ENCODE results near the gene SERINC5.
A peak's percentile ranks its signal among the peaks of the same experiment; 100 is the strongest.
"Not testable (repeated sequence)": the region's sequence is repeated elsewhere in the genome, so short reads cannot be mapped to it uniquely, and the experiment has no call there.

Gene SERINC5

DNA sequence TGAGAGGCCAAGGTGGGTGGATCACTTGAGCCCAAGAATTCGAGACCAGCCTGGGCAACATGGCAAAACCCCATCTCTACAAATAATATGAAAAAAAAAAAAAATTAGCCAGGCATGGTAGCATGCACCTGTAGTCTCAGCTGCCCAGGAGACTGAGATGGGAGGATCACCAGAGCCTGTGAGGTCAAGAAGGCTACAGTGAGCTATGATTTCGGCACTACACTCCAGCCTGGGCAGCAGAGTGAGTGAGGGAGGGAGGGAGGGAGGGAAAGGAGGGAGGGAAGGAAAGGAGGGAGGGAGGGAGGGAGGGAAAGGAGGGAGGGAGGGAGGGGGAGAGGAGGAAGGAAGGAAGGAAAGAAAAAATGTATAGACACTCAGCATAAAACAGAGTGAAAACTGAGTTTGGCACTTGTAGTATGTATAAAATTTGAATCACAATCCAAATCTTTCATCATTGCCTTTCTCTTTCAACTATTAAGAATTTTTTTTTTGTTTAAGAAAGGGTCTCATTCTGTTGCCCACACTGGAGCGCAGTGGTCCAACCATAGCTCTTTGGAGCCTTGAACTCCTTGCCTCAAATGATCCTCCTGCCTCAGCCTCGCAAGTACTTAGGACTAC, 27.8 kb downstream of the SERINC5 start:
- DNase-seq (ENCODE audit: low read depth), result no peak

DNA sequence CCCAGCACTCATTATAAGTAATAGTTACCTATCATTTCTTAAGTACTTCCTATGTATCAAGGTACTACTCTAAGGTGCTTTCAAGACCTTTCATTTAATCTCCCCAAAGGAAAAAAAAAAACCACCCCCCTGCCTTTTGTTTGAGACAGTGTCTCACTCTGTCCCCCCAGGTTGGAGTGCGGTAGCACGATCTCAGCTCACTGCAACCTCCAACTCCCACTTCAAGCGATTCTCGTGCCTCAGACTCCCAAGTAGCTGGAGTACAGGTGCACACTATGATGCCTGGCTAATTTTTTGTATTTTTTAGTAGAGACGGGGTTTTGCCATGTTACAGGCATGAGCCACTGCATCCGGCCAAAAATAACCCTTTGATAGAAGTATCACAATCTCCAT, 29.9 kb downstream of the SERINC5 start:
- DNase-seq (ENCODE audit: low read depth), result no peak

DNA sequence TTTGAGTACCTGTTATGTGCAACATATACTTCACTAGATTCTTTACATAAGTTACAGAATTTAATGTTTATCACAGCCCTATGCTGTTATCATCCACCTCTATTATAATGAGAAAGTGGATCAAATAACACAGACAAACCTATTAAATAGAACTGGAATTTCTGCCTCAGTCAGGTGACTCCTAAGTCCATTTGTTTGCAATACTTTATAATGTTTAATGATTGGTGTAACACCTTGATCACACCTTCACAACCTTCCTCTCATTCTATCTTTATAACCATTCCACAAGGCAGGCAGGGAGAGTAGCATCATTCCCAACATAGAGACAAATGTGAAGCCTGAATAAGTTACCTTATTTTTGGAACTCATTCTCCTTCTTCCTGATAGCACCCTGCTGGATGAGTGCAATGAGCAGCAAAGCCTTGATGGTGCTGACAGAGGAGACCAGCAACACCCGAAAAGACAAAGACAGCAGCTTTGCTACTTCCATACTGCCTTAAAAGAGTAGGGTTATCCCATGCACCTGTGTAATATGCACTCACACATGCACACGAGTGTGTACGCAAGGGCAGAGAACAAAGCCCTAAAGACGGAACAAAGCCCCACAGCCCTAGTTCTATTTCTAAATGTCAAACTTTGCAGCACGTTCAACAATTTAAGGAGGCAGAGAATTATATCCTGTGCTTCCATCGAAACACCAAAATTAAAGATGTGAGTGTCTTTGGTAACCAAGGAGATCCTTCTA, 30.5 kb downstream of the SERINC5 start:
- DNase-seq (ENCODE audit: low read depth), result no peak

DNA sequence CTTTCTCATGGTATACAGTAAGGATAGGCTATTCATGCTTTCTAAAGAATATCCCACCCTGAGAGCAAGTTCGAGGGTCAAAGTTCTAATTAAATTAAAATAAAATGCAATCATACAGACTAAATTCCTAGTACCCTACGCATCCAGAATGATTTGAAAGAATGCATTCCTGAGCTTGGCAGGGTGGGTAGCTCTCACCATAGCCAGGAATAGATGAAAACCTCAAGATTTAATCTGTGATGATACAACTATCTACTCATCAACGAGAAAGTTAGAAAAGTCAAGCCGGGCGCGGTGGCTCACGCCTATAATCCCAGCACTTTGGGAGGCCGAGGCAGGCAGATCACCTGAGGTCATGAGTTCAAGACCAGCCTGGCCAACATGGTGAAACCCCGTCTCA, 32.3 kb downstream of the SERINC5 start:
- DNase-seq (ENCODE audit: low read depth), result peak; percentile 56

DNA sequence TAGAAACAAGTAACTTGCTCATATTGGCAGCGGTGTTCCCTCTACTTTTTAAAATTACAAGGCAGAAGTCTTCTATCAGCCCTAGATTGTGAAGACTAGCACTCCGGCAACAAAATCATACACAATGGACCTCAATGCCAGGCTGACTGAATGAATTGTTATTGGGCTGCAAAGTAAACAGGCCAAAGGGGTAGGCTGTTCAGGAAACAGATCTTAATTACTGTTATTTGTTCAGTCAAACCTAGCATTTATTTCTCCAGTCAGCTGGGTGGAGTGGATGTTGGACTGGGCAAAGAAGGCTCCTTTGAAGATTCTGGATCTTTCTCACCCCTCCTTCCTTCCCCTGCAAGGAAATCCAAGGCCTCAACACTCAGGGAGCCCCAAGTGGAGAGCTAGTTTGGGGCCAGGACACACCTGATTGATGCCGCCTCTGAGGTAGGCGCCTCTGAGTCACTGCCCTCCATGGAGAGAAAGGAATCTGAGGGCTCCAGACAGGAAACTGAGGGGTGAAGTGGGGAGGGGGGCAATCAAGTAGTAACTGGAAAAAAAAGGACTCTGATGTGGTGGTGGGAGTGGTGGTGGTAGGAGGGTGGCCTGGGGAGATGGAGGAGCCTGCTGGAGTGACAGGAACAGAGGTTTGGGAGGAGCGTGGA, 35.5 kb downstream of the SERINC5 start:
- DNase-seq (ENCODE audit: low read depth), result no peak

DNA sequence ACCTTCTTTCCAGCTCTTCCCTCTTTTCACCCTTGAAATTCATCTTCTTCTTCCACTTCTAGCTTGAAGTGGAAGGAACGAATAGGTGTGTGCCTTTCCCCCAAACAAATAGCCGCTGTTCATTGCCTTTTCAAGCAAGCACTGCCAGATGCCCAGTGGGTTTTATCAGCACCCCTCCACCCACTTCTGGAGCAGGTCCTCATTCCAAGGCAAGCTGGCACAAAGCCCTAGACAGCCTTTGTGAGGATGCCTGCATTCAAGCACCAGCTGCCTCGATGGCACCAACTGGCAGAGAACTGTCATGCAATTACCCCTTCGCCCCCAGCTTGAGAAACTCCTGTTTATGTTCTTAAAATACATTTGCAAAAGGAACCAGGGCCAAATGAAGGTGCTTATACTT, 36.5 kb downstream of the SERINC5 start:
- no peak for DNase-seq (ENCODE audit: low read depth)

DNA sequence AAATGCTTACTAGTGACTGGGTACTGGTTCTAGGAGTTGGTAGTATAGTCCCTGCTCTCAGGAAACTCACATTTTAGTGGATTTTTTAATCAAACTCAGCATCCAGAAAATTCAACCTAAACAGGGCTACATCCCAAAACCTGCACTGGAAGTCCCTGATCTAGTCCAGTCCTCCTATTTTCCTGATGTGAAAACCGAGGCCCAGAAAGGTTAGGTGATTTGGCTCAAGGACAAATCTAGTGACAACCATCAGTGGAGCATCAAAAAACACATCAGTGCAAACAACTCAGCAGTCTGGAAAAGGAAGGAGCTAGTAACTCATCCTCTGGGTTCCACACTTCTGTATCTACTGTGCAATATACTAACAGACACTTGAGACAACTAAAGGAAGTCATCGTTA, 38.2 kb downstream of the SERINC5 start:
- DNase-seq (ENCODE audit: low read depth), result no peak

DNA sequence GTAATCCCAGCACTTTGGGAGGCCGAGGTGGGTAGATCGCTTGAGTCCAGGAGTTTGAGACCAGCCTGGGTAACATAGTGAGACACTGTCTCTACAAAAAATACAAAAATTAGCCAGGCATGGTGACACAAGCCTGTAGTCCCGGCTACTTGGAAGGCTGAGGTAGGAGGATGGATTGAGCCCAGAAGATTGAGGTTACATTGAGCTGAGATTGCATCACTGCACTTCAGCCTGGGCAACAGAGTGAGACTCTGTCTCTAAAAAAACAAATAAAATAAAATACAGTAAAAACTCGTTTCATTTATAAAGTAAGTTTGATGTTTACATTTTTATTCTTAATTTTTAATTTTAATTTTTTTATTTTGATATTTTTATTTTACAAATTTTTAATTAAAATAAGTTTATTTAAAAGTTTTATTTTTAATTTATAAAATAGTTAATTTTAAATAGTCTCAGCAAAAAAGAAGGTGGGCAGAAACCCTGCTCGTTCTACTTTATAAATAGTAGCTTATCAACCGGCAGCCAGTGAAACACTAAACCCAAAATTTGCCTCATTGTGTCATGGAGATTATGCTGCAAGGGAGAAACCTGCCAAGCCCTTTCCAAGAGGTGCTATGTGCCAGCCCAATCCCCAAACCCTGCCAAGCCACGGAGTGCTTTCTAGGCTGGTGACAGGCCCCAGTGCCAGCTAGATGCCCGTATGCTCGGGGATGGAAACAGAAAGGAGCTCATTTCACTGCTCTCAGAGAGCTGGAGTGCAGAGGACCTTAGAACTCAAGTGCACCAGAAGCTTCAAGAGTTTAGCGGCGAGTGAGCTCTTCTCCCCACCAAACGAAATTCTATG, 38.9 kb downstream of the SERINC5 start:
- DNase-seq (ENCODE audit: low read depth), result no peak

DNA sequence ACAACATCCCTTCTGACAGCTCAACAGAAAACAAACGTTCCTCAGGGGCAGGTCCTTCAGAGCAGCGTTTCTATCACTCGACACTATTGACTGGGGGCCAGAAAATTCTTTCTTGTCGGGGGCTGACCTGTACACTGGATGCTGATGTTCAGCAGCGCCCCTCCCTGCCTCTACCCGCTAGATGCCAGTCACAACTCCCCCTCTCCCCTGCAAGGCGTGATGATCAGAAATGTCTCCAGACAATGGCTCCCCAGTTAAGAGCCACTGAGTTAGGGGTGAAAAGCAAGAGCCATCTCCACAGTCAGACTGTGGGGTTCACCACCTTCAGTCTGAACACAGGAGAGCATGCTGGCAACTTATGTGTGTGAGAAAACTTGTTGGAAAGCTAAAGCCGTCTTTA, 39.8 kb downstream of the SERINC5 start:
- no peak for DNase-seq (ENCODE audit: low read depth)

DNA sequence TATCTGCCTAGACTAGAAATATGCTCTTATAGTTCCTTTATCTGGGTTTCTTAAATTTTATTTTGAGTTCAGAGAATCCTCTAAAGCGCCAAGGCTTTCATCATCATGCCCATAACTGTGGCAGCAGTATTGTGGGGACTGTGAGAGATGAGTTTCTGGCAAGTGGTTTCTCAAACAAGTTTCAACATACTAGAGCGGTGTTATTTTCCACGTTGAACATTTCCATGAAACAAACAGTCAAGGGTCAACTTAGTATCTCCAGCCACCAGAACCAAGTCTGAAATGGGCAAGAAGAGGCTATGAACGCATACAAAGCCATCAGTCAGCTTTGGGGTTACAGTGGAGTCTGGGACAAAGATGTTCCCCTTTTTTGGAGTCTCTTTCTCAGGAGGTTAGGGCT, 40.3 kb downstream of the SERINC5 start:
- DNase-seq (ENCODE audit: low read depth), result no peak

DNA sequence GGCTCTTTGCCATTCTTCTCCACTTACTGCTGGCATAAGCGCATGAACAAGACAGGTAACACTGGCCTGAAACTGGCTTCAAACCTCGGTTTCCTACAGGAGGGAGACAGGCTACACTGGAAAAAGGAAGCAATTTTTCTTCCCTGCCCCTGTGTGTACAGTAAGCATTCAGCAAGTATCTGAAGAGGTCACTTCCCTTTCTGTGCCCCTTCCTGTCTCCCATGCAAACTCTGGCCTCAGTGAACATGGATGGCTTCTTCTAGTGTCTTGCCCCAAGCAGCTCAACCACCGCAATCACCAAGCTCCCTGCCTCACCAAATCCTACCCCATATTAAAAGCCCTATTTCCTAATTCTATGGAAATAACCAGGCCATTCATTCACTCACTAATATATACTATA, 42.4 kb downstream of the SERINC5 start:
- no peak for DNase-seq (ENCODE audit: low read depth)

DNA sequence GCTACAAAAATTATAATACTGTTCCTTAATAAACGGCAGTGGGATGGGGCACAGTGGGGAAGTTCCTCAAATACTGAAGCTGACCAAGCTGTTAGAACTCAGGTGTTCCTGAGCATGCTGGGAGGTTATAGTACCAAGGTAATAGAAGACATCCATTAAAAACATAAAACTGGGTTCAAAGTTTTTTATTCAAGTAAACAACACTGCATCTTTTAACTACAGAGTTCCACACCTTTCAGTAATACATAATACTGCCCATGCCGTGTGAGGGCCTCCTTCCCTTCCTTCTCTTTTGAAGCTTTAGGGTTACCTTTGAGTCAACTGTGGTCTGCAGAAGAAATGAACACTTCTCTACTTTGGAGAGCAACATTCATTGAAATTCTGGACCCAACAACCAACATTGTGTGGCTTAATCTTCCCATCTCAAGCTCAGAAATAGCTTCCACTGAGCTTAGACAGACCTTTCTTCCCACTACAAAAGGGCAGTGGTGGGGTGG, 43.6 kb downstream of the SERINC5 start:
- DNase-seq (ENCODE audit: low read depth), result no peak

DNA sequence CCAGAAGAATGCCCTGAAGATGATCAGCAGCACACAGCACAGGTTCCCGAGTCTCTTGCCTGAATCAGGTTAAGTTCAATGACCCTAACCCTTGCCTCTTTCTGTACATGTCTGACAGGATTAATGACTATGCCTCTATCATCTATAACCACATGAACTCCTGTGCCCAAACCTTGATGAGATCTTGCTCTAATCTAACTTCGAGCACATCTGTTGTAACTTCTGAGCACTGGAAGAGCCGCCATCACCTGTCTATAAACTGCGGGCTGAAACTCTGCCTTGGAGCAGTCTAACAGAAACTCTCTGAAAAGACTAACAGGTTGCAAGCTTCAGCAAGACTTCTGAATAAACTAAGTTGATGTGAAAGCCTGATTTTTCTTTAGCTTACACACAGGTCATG, 44.5 kb downstream of the SERINC5 start:
- DNase-seq (ENCODE audit: low read depth), result no peak

DNA sequence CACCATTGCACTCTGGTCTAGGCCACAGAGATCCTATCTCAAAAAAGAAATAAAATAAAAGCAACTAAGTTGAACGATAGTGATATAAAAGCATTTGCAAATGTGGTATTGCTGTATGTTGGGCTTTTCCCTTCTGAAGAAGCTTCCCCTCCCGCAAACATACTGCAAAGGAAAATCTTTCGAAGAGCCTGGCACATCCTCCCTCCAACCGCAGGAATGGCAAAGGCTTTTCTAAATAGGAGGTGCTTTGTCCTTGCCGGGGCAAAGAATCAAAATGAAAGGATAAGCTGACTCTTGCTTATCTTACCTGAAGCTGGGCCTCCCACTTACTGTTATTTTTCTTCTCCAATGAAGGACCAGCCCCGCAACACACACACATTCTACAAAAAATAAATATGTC, 45.8 kb downstream of the SERINC5 start:
- DNase-seq (ENCODE audit: low read depth), result no peak

DNA sequence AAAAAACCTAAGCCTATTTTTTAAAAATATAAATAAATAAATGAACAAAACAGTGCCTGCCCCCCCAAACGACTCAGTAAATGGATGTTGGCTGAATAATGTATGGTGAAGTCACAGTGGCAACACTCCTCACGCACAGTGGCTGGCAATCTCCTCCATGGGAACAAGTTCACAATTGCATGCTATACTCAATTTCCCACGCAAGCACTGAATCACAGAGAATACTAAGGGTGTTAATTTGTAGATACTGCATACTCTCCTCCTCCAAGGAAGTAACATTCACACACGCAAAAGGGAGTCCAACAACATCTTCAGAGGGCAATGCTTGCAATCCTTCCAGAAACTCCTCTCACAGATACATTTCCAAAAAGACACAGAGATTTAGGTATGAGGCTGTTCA, 47.5 kb downstream of the SERINC5 start:
- DNase-seq (ENCODE audit: low read depth), result no peak

DNA sequence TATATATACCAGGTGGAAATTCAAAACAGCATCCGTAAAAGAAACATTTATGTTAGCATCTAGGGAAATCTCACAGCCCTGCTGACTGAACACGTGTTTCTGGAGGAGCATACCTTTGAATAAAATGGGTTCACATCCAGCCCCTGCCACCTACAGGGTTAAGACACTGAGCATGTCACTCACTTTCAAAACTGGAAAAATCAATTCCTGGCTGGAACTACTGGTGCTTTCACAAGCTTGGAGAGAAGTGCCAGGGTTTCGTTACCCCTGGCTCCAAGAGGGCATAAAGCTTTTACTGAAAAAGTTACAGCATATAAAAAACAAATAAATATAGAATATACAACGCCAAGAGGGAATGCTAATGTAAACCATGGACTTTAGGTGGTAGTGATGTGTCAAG, 48.0 kb downstream of the SERINC5 start:
- no peak for DNase-seq (ENCODE audit: low read depth)

DNA sequence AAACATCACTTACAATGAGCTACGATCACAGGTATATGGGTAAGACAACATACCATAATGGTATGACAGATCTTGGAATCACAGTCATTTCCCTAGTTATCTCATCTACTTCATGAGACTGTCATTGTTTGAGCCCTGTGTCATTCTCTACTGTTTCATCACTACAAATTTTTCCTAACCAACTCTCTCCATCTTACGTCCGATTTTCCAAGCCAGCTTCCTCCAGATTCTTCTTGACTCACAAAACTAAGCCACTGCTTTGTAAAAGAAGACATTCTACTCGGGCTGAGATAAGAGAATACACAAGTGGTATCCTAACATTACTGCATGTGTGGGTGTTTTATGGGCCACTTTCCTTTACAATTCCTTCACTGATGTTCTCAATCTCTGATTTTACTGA, 49.6 kb downstream of the SERINC5 start:
- DNase-seq (ENCODE audit: low read depth), result peak; percentile 83

DNA sequence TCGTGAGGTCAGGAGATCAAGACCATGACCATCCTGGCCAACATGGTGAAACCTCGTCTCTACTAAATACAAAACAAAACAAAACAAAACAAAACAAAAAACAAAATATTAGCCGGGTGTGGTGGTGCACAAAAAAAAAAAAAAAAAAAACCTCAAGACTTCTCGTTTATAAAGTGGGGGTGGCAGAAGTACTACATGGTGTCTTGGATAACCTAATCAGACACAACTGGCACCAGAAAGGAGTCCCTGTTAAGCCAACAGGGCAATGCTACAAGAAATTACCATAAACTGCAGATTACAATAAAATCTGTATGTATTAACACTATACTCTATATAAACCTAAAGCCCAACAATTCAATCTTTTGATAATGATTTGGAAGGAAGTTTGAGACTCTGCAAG, 50.0 kb downstream of the SERINC5 start:
- no peak for DNase-seq (ENCODE audit: low read depth)

DNA sequence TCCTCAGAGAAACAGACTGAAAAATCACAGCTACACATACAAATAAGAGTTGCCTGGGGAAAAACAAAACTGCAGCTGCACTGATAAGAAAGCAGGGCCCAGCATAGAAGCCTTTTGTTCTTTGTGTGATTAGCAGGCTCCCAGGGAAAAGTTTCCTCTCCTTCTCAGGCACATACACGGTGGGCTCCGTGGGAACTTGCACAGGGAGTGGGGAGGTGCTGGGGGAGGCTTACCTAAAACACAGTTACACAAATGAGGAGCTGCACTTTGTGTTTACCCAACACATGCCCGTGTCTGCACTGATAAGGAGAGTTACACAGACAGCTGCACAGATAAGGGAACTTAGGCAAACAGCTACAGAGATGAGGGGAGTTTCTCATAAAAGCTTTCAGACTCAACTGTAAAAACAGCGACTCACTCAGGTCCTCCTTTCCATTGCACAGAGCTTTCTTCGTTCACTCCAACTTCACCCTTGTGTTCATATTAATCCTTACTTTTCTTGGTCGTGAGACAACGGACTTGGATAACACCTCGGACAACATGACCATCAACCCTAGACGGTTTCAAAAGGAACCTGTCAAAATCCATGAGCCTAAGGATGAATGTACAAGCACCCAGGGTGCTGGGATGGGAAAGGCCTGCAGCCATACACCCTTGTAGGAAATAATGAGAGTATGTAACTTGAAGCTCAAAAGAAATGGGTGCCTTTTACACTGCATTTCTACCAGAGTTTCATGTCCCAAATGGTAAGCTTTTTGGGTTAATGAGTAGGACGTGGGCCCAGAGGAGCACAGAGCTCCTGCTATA, 50.8 kb downstream of the SERINC5 start:
- peak; percentile 28 for DNase-seq (ENCODE audit: low read depth)

DNA sequence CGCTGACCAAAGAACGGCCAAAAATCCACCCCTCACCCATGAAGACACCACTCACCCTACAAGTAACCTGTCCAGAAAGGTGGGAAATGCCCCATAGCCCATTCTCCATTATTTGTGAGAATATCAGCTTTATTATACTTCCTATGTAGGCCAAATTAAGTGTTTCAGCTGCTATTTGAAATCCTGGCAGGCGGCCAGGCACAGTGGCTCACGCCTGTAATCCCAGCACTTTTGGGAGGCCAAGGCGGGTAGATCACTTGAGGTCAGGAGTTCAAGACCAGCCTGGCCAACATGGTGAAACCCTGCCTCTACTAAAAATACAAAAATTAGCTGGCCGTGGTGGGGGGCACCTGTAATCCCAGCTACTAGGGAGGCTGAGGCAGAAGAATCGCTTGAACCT, 54.1 kb downstream of the SERINC5 start:
- not testable (repeated sequence) for DNase-seq (ENCODE audit: low read depth)

DNA sequence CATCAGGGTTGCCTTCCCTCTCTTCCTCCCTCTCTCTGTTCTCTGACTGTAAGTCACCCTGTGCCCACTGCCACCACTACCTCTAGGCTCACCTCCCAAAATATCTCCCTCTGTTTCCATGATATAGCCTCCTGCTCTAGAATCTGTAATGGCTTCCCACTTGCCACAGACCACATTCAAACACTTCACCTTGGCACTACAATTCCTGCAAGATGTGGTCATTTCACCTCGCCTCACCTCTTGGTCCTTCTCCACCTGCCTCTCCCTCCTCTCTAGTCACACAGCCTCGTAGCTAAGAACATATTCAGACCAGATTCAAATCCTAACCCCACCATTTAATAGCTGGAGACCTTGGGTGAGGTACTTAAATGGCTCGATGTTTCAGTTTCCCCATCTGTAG, 56.9 kb downstream of the SERINC5 start:
- no peak for DNase-seq (ENCODE audit: low read depth)

DNA sequence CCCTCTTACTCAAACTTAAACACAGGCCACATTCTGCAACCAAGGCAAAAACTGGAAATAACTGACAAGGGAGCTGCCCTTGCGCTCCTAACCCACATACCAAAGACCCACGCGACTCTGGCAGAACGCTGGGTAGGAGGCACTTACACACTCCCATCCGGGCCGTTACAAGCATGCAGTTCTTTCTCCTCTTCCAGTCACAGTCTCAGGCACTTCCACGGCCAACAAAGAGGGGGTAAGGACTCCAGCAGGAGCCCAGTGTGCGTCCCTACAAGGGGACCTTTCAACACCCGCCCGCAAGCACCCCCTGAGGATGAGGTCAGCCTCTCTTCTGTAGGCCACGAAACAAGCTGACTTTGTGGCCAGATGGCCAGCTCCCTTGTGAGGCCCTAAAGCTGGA, 57.4 kb downstream of the SERINC5 start:
- DNase-seq (ENCODE audit: low read depth), result no peak
